ENCODE results near the gene STRBP. TPM values are rescaled to one million over a fixed set of nuclear protein-coding genes. Genes with fewer than 3 reads are reported as not detected.

STRBP gene
- total and polyA plus RNA-seq, 9 of the 15 experiments (the other 6 are each of a cell fraction or from before 2014, with no cell fraction given): 27.7 to 84.0 (median 70.2) TPM

DNA sequence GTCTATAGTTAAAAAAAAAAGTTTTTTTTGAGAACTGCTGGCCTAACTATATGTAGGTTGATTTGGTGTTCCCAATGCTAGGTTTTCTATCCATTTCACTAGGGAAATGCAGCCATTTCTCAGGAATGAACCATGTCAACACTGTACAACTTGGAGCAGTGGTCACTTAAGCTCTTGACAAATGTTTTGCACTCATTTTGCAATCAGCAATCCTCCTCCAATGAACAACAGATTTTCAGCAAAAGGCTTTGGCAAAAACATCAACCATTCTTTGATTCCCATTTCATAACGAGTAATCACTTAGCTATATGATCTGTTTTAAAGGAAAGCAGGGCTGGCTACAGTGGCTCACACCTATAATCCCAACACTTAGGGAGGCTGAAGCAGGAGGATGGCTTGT lies 17.9 kb downstream of the STRBP start:
- Histone ChIP-seq H3K27me3 (ENCODE audit: control insufficient read depth in 2 of 2, insufficient read depth in 2 of 2, low read length in 2 of 2) (no peaks in the 10 kb centered on the region), H3K27ac (ENCODE audit: extremely low read depth, low read depth, low read length) (no peak overlapping the region), H3K4me2 (ENCODE audit: insufficient read depth, low read length) (no peak overlapping the region), H3K4me1 (replicated peaks in 1 of 2; ENCODE audit: control insufficient read depth in 2 of 2, insufficient read depth in 2 of 2, low read length in 2 of 2) (peaks cover 3 to 13% of the 10 kb centered on the region in 2 experiments; a peak in 4 of 5 replicates), H3K4me3 (no peak overlapping the region), H2AFZ (ENCODE audit: low read depth, low read length) (no peak overlapping the region), H3K9me3 (replicated peaks; ENCODE audit: control insufficient read depth, insufficient read depth, low read depth, low read length) (no peaks in the 10 kb centered on the region), H3K9ac (ENCODE audit: insufficient read depth in 1 of 2, low read depth in 2 of 2, low read length in 2 of 2) (no peak overlapping the region), H4K20me1 (replicated peaks; ENCODE audit: control insufficient read depth, insufficient read depth, low read length) (peaks cover 16% of the 10 kb centered on the region), H3K36me3 (ENCODE audit: control insufficient read depth, insufficient read depth, low read length) (0 out of 3 replicates have a peak, but pooled peaks cover 3% of the 10 kb centered on the region), H3K79me2 (ENCODE audit: control insufficient read depth, insufficient read depth, low read length) (peaks cover 97% of the 10 kb centered on the region), H3K9me1 (ENCODE audit: control insufficient read depth, insufficient read depth, low read length) (no peaks in the 10 kb centered on the region)
- FAIRE-seq (no peak), ATAC-seq (no peak), DNase-seq (ENCODE audit: extremely low read depth in 1 of 4, low spot score in 3 of 4) (no peak)
- in situ Hi-C loops (cut with MboI) (no loop called here), intact Hi-C loops (cut with micrococcal nuclease) (no loop called here)
- POLR2A ChIA-PET: interaction anchor here (1.0 kb wide), 1 partner anchor 14 kb away, joined by 3 read pairs; no protein-coding TSS in a partner anchor
- CTCF ChIA-PET (ENCODE audit: low intra/inter-chr PET ratio): no interaction called here
- WGBS (ENCODE audit: insufficient coverage, low coverage, missing lambda C conversion rate): 53% methylated on average over 1 of the region's 1 CpG
- BruUV-seq (replicated peaks): no TSS peak
- no peak for TF ChIP-seq MITF (IDR thresholded peaks at IDR 0.05)
- no peak for TF ChIP-seq ZNF143 (CRISPR knock-in tag; IDR thresholded peaks at IDR 0.05)
- TF ChIP-seq RB1 (IDR thresholded peaks at IDR 0.05; ENCODE audit: low read depth): no peak
- TF ChIP-seq NFIX (CRISPR knock-in tag; IDR thresholded peaks at IDR 0.05; ENCODE audit: low read depth): no peak
- no peak for TF ChIP-seq ARID1B (IDR thresholded peaks at IDR 0.05)
- TF ChIP-seq KDM1A (IDR thresholded peaks at IDR 0.05): no peak
- TF ChIP-seq, protein P1, sequence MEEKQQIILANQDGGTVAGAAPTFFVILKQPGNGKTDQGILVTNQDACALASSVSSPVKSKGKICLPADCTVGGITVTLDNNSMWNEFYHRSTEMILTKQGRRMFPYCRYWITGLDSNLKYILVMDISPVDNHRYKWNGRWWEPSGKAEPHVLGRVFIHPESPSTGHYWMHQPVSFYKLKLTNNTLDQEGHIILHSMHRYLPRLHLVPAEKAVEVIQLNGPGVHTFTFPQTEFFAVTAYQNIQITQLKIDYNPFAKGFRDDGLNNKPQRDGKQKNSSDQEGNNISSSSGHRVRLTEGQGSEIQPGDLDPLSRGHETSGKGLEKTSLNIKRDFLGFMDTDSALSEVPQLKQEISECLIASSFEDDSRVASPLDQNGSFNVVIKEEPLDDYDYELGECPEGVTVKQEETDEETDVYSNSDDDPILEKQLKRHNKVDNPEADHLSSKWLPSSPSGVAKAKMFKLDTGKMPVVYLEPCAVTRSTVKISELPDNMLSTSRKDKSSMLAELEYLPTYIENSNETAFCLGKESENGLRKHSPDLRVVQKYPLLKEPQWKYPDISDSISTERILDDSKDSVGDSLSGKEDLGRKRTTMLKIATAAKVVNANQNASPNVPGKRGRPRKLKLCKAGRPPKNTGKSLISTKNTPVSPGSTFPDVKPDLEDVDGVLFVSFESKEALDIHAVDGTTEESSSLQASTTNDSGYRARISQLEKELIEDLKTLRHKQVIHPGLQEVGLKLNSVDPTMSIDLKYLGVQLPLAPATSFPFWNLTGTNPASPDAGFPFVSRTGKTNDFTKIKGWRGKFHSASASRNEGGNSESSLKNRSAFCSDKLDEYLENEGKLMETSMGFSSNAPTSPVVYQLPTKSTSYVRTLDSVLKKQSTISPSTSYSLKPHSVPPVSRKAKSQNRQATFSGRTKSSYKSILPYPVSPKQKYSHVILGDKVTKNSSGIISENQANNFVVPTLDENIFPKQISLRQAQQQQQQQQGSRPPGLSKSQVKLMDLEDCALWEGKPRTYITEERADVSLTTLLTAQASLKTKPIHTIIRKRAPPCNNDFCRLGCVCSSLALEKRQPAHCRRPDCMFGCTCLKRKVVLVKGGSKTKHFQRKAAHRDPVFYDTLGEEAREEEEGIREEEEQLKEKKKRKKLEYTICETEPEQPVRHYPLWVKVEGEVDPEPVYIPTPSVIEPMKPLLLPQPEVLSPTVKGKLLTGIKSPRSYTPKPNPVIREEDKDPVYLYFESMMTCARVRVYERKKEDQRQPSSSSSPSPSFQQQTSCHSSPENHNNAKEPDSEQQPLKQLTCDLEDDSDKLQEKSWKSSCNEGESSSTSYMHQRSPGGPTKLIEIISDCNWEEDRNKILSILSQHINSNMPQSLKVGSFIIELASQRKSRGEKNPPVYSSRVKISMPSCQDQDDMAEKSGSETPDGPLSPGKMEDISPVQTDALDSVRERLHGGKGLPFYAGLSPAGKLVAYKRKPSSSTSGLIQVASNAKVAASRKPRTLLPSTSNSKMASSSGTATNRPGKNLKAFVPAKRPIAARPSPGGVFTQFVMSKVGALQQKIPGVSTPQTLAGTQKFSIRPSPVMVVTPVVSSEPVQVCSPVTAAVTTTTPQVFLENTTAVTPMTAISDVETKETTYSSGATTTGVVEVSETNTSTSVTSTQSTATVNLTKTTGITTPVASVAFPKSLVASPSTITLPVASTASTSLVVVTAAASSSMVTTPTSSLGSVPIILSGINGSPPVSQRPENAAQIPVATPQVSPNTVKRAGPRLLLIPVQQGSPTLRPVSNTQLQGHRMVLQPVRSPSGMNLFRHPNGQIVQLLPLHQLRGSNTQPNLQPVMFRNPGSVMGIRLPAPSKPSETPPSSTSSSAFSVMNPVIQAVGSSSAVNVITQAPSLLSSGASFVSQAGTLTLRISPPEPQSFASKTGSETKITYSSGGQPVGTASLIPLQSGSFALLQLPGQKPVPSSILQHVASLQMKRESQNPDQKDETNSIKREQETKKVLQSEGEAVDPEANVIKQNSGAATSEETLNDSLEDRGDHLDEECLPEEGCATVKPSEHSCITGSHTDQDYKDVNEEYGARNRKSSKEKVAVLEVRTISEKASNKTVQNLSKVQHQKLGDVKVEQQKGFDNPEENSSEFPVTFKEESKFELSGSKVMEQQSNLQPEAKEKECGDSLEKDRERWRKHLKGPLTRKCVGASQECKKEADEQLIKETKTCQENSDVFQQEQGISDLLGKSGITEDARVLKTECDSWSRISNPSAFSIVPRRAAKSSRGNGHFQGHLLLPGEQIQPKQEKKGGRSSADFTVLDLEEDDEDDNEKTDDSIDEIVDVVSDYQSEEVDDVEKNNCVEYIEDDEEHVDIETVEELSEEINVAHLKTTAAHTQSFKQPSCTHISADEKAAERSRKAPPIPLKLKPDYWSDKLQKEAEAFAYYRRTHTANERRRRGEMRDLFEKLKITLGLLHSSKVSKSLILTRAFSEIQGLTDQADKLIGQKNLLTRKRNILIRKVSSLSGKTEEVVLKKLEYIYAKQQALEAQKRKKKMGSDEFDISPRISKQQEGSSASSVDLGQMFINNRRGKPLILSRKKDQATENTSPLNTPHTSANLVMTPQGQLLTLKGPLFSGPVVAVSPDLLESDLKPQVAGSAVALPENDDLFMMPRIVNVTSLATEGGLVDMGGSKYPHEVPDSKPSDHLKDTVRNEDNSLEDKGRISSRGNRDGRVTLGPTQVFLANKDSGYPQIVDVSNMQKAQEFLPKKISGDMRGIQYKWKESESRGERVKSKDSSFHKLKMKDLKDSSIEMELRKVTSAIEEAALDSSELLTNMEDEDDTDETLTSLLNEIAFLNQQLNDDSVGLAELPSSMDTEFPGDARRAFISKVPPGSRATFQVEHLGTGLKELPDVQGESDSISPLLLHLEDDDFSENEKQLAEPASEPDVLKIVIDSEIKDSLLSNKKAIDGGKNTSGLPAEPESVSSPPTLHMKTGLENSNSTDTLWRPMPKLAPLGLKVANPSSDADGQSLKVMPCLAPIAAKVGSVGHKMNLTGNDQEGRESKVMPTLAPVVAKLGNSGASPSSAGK (IDR thresholded peaks at IDR 0.05): no peak
- TF ChIP-seq ZNF274 (IDR thresholded peaks at IDR 0.05; ENCODE audit: borderline replicate concordance, low read depth, low read length): no peak
- TF ChIP-seq HDAC8 (tag; IDR thresholded peaks at IDR 0.05): no peak
- TF ChIP-seq SRF (CRISPR knock-in tag; IDR thresholded peaks at IDR 0.05): no peak

Measured in K562 (cell line).